ENCODE data around the gene FAM234A. TPM values are rescaled to one million over a fixed set of nuclear protein-coding genes. Genes with fewer than 3 reads are reported as not detected.

FAM234A gene
- total RNA-seq, 4 donors from 2014 or later: 108 to 223 (median 166) TPM

GRCh38 chr16:259814-260253, 25.2 kb downstream of the FAM234A start:
- no peaks in the 10 kb centered on the region for H3K4me1 ChIP-seq
- no peak overlapping the region for H3K27ac ChIP-seq
- H3K4me3 ChIP-seq: no peak overlapping the region
- TF ChIP-seq, protein P1, sequence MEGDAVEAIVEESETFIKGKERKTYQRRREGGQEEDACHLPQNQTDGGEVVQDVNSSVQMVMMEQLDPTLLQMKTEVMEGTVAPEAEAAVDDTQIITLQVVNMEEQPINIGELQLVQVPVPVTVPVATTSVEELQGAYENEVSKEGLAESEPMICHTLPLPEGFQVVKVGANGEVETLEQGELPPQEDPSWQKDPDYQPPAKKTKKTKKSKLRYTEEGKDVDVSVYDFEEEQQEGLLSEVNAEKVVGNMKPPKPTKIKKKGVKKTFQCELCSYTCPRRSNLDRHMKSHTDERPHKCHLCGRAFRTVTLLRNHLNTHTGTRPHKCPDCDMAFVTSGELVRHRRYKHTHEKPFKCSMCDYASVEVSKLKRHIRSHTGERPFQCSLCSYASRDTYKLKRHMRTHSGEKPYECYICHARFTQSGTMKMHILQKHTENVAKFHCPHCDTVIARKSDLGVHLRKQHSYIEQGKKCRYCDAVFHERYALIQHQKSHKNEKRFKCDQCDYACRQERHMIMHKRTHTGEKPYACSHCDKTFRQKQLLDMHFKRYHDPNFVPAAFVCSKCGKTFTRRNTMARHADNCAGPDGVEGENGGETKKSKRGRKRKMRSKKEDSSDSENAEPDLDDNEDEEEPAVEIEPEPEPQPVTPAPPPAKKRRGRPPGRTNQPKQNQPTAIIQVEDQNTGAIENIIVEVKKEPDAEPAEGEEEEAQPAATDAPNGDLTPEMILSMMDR (IDR thresholded peaks at IDR 0.05): no peak
- TF ChIP-seq POLR2A (IDR thresholded peaks at IDR 0.05): no peak
- no peaks in the 10 kb centered on the region for H3K9me3 ChIP-seq
- H3K36me3 ChIP-seq: peaks cover 0 to 76% (median 0%) of the 10 kb centered on the region in 3 donors
- no peaks in the 10 kb centered on the region for H3K27me3 ChIP-seq
- DNase-seq: no peak

GRCh38 chr16:260326-260725, 25.7 kb downstream of the FAM234A start:
- Histone ChIP-seq H3K36me3 (peaks cover 0 to 75% (median 0%) of the 10 kb centered on the region in 3 donors), H3K27ac (no peak overlapping the region), H3K9me3 (no peaks in the 10 kb centered on the region), H3K27me3 (no peaks in the 10 kb centered on the region), H3K4me1 (peaks cover 0 to under 1% (median 0%) of the 10 kb centered on the region in 4 donors), H3K4me3 (no peak overlapping the region)
- DNase-seq: no peak
- TF ChIP-seq, protein P1 (IDR thresholded peaks at IDR 0.05): no peak
- TF ChIP-seq POLR2A (IDR thresholded peaks at IDR 0.05): no peak

DNA sequence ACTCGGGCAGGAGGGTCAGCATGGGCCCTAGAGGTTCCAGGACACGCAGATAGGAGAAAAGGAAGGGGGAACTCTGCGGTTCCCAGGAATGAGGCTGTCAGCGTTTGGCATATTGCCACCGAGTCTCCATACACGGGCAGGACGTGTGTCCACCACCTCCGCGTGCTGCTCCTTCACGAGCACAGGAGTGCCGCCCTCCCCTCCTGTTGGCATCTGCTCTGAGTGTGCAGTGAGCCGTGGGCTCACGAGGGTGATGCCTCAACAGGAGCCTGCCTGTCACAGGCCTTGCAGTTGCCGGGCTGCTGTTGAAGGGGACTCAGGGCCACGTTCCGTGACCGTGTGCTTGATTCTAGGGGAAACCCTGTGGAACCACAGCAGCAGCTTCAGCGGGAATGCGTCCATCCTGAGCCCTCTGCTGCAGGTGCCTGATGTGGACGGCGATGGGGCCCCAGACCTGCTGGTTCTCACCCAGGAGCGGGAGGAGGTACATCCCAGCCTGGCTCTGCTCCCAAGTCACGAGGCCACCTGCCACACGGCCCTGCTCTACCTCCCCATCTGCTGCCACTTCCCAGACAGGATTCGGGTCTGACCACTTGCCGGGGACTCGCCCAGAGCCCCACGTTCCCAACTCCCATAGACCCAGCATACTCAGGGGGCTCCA, 26.5 kb downstream of the FAM234A start:
- Histone ChIP-seq H3K9me3 (no peaks in the 10 kb centered on the region), H3K4me3 (no peak overlapping the region), H3K36me3 (peaks cover 0 to 67% (median 0%) of the 10 kb centered on the region in 3 donors), H3K27ac (no peak overlapping the region), H3K27me3 (no peaks in the 10 kb centered on the region), H3K4me1 (peaks cover 0 to 9% (median 0%) of the 10 kb centered on the region in 4 donors)
- TF ChIP-seq, protein P1 (IDR thresholded peaks at IDR 0.05): no peak
- TF ChIP-seq POLR2A (IDR thresholded peaks at IDR 0.05): no peak
- no peak for DNase-seq

DNA sequence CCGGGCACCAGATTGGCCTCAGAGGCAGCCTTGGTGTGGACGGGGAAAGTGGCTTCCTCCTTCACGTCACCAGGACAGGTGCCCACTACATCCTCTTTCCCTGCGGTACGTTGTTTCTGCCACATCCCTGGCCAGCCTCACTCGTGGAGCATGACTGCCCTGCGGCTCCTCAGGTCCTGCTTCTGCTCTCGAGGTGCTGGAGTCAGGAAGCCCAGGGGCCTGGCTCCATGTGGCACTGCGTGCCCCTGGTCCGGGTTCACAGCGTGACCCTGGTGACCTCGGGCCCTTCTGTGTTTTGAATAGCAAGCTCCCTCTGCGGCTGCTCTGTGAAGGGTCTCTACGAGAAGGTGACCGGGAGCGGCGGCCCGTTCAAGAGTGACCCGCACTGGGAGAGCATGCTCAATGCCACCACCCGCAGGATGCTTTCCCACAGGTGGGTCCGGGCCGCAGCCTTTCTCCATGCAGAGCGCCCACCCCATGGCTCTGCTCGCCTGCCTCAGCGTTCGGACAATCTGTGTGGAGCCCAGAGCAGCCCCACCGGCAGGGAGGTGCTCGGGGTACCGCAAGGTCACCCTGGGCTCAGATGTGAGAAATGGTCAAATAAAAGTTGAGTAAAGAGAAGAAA, 27.6 kb downstream of the FAM234A start:
- H3K4me3 ChIP-seq: no peak overlapping the region
- no peak for TF ChIP-seq POLR2A (IDR thresholded peaks at IDR 0.05)
- TF ChIP-seq, protein P1 (IDR thresholded peaks at IDR 0.05): no peak
- no peaks in the 10 kb centered on the region for H3K27me3 ChIP-seq
- H3K4me1 ChIP-seq: peaks cover 0 to 19% (median 0%) of the 10 kb centered on the region in 4 donors
- no peaks in the 10 kb centered on the region for H3K9me3 ChIP-seq
- H3K27ac ChIP-seq: no peak overlapping the region
- no peak for DNase-seq
- peaks cover 0 to 65% (median 0%) of the 10 kb centered on the region in 3 donors for H3K36me3 ChIP-seq

GRCh38 chr16:263182-263774, 28.7 kb downstream of the FAM234A start:
- no peak overlapping the region for H3K27ac ChIP-seq
- no peaks in the 10 kb centered on the region for H3K27me3 ChIP-seq
- no peaks in the 10 kb centered on the region for H3K9me3 ChIP-seq
- H3K36me3 ChIP-seq: peaks cover 0 to 65% (median 0%) of the 10 kb centered on the region in 3 donors
- no peak for DNase-seq
- no peak overlapping the region for H3K4me3 ChIP-seq
- H3K4me1 ChIP-seq: peaks cover 0 to 25% (median 0%) of the 10 kb centered on the region in 4 donors
- TF ChIP-seq POLR2A (IDR thresholded peaks at IDR 0.05): no peak
- TF ChIP-seq, protein P1 (IDR thresholded peaks at IDR 0.05): no peak

Data from Peyer's patch (tissue), 4 donors.